Small intestine (tissue), 7 donors: ENCODE data around the gene SEMA4A. TPM values are rescaled to one million over a fixed set of nuclear protein-coding genes. Genes with fewer than 3 reads are reported as not detected.
"Not testable (repeated sequence)": the region's sequence is repeated elsewhere in the genome, so short reads cannot be mapped to it uniquely, and the experiment has no call there.

ENCODE experiments used
- DNase-seq, 2 donors: peaks; one replicate each; pipeline versions ENCODE4 v3.0.0 to v3.0.0-alpha.2; 2013
- FAIRE-seq: peaks from 2 replicates; lab custom pipeline; 2012; peaks lifted over from hg19 to GRCh38; lab: Jason Lieb, UNC
- H3K27ac ChIP-seq, 3 donors: one replicate each; pipeline ENCODE4 v1.5.1; 2013; ENCODE audit warnings: low read length in 2 of 3, mild to moderate bottlenecking in 2 of 3, control low read depth in 1 of 3, inconsistent platforms in 1 of 3, low read depth in 1 of 3, moderate library complexity in 1 of 3
- H3K27me3 ChIP-seq, 3 donors: one replicate each; pipeline ENCODE4 v1.6.1; 2013; ENCODE audit warnings: low read length in 3 of 3, inconsistent platforms in 1 of 3; ENCODE audit not compliant: control insufficient read depth in 3 of 3, insufficient read depth in 3 of 3
- H3K36me3 ChIP-seq, 3 donors: one replicate each; pipeline ENCODE4 v1.6.1; 2013; ENCODE audit warnings: low read length in 3 of 3, inconsistent platforms in 1 of 3, low read depth in 1 of 3, mild to moderate bottlenecking in 1 of 3, moderate library complexity in 1 of 3; ENCODE audit not compliant: control insufficient read depth in 3 of 3, insufficient read depth in 2 of 3
- H3K4me1 ChIP-seq, 3 donors: one replicate each; pipeline ENCODE4 v1.6.1; 2013; ENCODE audit warnings: low read length in 2 of 3, inconsistent platforms in 1 of 3, low read depth in 1 of 3, mild to moderate bottlenecking in 1 of 3, moderate library complexity in 1 of 3; ENCODE audit not compliant: control insufficient read depth in 3 of 3, insufficient read depth in 2 of 3
- H3K4me3 ChIP-seq, 3 donors: one replicate each; pipeline ENCODE4 v1.5.1; 2013; ENCODE audit warnings: low read length in 3 of 3, control low read depth in 1 of 3, inconsistent platforms in 1 of 3, low read depth in 1 of 3, mild to moderate bottlenecking in 1 of 3, moderate library complexity in 1 of 3
- H3K9me3 ChIP-seq, 2 donors: one replicate each; pipeline ENCODE4 v1.6.1; 2013; ENCODE audit warnings: low read depth in 1 of 2, low read length in 1 of 2; ENCODE audit not compliant: control insufficient read depth in 2 of 2, insufficient read depth in 1 of 2
- WGBS, 3 donors: extraction: QIAGEN DNeasy Blood & Tissue Kit; methylation state at CpG; one replicate each; pipeline ENCODE4 v1.1.7; 2013; 5-methylcytosine and 5-hydroxymethylcytosine counted together
- polyA plus RNA-seq, 4 donors: library from polyadenylated mRNA; stranded (reverse) in 3 of 4; unstranded in 1 of 4; fragments of 200-250 nt in 3 of 4; fragments of 120-200 nt in 1 of 4; gene quantifications; one replicate each; pipeline versions ENCODE4 v1.2.1 to v1.2.3, GENCODE V29; 2013
- donor health status: healthy with polysubstance abuse.
- donor health status: control.
- donor health status: control.
- donor health status: Bipolar disorder and iron deficiency.
- donor health status: healthy.

Gene SEMA4A
- polyA plus RNA-seq, 4 donors, result 0.89 to 7.7 (median 1.8) TPM

GRCh38 chr1:156216361-156217086 lies 63.1 kb downstream of the SEMA4A start:
- H3K4me3 ChIP-seq, H3K27me3 ChIP-seq, H3K27ac ChIP-seq, H3K9me3 ChIP-seq, H3K4me1 ChIP-seq, DNase-seq: not testable (repeated sequence)
- peaks cover 3 to 50% (median 4%) of the 10 kb centered on the region in 3 donors for H3K36me3 ChIP-seq
- peak; percentile 88 for FAIRE-seq
- WGBS, 3 donors, result 92 to 97% (median 96%) methylated on average over 45 to 55 of the region's 55 CpGs

GRCh38 chr1:156217871-156218270 lies 64.5 kb downstream of the SEMA4A start:
- H3K4me3 ChIP-seq, result no peak overlapping the region
- WGBS, 3 donors, result 42 to 52% (median 49%) methylated on average over 2 of the region's 2 CpGs
- H3K4me1 ChIP-seq, result peaks cover 0 to 8% (median 6%) of the 10 kb centered on the region in 3 donors
- no peaks in the 10 kb centered on the region for H3K9me3 ChIP-seq
- peak overlapping the region in 1 of 3 donors; percentile 66 for H3K27ac ChIP-seq
- H3K36me3 ChIP-seq, result peaks cover 4 to 56% (median 5%) of the 10 kb centered on the region in 3 donors
- DNase-seq (no peak), FAIRE-seq (no peak)
- no peaks in the 10 kb centered on the region for H3K27me3 ChIP-seq

GRCh38 chr1:156220226-156220625 lies 66.8 kb downstream of the SEMA4A start:
- Histone ChIP-seq H3K9me3 (no peaks in the 10 kb centered on the region), H3K27ac (no peak overlapping the region), H3K4me1 (no peaks in the 10 kb centered on the region), H3K36me3 (peaks cover 7 to 57% (median 14%) of the 10 kb centered on the region in 3 donors), H3K27me3 (no peaks in the 10 kb centered on the region), H3K4me3 (no peak overlapping the region)
- FAIRE-seq (no peak), DNase-seq (no peak)
- WGBS, 3 donors, result 95 to 99% (median 98%) methylated on average over 9 of the region's 9 CpGs

- H3K4me1 ChIP-seq, result no peaks in the 10 kb centered on the region
- H3K27ac ChIP-seq, result no peak overlapping the region
- H3K9me3 ChIP-seq, result no peaks in the 10 kb centered on the region
- 90 to 94% (median 94%) methylated on average over 13 of the region's 13 CpGs for WGBS, 3 donors
- no peak overlapping the region for H3K4me3 ChIP-seq
- H3K27me3 ChIP-seq, result no peaks in the 10 kb centered on the region
- H3K36me3 ChIP-seq, result peaks cover 7 to 64% (median 12%) of the 10 kb centered on the region in 3 donors
- FAIRE-seq (no peak), DNase-seq (no peak)
Observed at GRCh38 chr1:156221986-156222692, 68.8 kb downstream of the SEMA4A start.

- FAIRE-seq (no peak), DNase-seq (no peak)
- H3K9me3 ChIP-seq, result no peaks in the 10 kb centered on the region
- H3K36me3 ChIP-seq, result peaks cover 7 to 78% (median 12%) of the 10 kb centered on the region in 3 donors
- no peak overlapping the region for H3K4me3 ChIP-seq
- H3K27ac ChIP-seq, result no peak overlapping the region
- 2 to 22% (median 8%) methylated on average over 2 of the region's 2 CpGs for WGBS, 3 donors
- no peaks in the 10 kb centered on the region for H3K4me1 ChIP-seq
- no peaks in the 10 kb centered on the region for H3K27me3 ChIP-seq
Observed at GRCh38 chr1:156225677-156226014, 72.3 kb downstream of the SEMA4A start.

GRCh38 chr1:156226116-156226538 lies 72.7 kb downstream of the SEMA4A start:
- no peaks in the 10 kb centered on the region for H3K9me3 ChIP-seq
- no peak overlapping the region for H3K4me3 ChIP-seq
- FAIRE-seq (no peak), DNase-seq (no peak)
- WGBS, 3 donors, result 70 to 72% (median 72%) methylated on average over 2 of the region's 2 CpGs
- peaks cover 6 to 76% (median 11%) of the 10 kb centered on the region in 3 donors for H3K36me3 ChIP-seq
- H3K27ac ChIP-seq, result peak overlapping the region in 1 of 3 donors; percentile 21
- H3K27me3 ChIP-seq, result no peaks in the 10 kb centered on the region
- H3K4me1 ChIP-seq, result no peaks in the 10 kb centered on the region

GRCh38 chr1:156226782-156227181 lies 73.4 kb downstream of the SEMA4A start:
- no peaks in the 10 kb centered on the region for H3K4me1 ChIP-seq
- peak overlapping the region in 1 of 3 donors; percentile 39 for H3K27ac ChIP-seq
- no peaks in the 10 kb centered on the region for H3K27me3 ChIP-seq
- FAIRE-seq (no peak), DNase-seq (no peak)
- WGBS, 3 donors, result 86 to 94% (median 88%) methylated on average over 4 of the region's 4 CpGs
- peaks cover 4 to 76% (median 9%) of the 10 kb centered on the region in 3 donors for H3K36me3 ChIP-seq
- no peak overlapping the region for H3K4me3 ChIP-seq
- H3K9me3 ChIP-seq, result no peaks in the 10 kb centered on the region
